Measurements from ENCODE around the gene FBXL14. TPM values are rescaled to one million over a fixed set of nuclear protein-coding genes. Genes with fewer than 3 reads are reported as not detected.

FBXL14 gene
- total RNA-seq, 1 experiment from 2014 or later = 23.6 TPM

- no peak for TF ChIP-seq CTCF (IDR thresholded peaks at IDR 0.05; ENCODE audit: insufficient read depth in 1 of 2, low read depth in 1 of 2, low read length in 1 of 2, severe bottlenecking in 1 of 2, unreplicated experiment in 1 of 2)
- no TSS peak for BruUV-seq (replicated peaks)
- Histone ChIP-seq H3K4me3 (ENCODE audit: low read depth, low read length) (no peak overlapping the region), H3K27me3 (replicated peaks; ENCODE audit: control insufficient read depth, insufficient read depth, low read length) (peaks cover 7% of the 10 kb centered on the region), H3K9me3 (no peaks in the 10 kb centered on the region), H3K36me3 (ENCODE audit: control insufficient read depth, insufficient read depth, low read length) (no peaks in the 10 kb centered on the region), H3K4me1 (peaks cover 4% of the 10 kb centered on the region; the same call in 1 of the 2 replicates)
- ChIA-PET CTCF (interaction anchor here (0.9 kb wide), 1 partner anchor 11 kb away, joined by 7 read pairs; no protein-coding TSS in a partner anchor), POLR2A (interaction anchor here (0.7 kb wide), 1 partner anchor 63 kb away, joined by 4 read pairs; no protein-coding TSS in a partner anchor)
- H3K9me3 Mint-ChIP-seq (ENCODE audit: unreplicated experiment) = no peaks in the 10 kb centered on the region
- no peak for DNase-seq
- intact Hi-C loops (cut with micrococcal nuclease; ENCODE audit: unreplicated experiment) = no loop called here
- H3K4me3 Mint-ChIP-seq (ENCODE audit: unreplicated experiment) = no peak overlapping the region
- H3K36me3 Mint-ChIP-seq (ENCODE audit: insufficient read depth, unreplicated experiment) = no peaks in the 10 kb centered on the region
- no peak overlapping the region for H3K27ac Mint-ChIP-seq (ENCODE audit: unreplicated experiment)
- peaks cover 16% of the 10 kb centered on the region for H3K27me3 Mint-ChIP-seq (ENCODE audit: insufficient read depth, unreplicated experiment)
- H3K4me1 Mint-ChIP-seq (ENCODE audit: low read depth, unreplicated experiment) = peaks cover 6% of the 10 kb centered on the region
Measured at GRCh38 chr12:1528791-1529190, 65.6 kb downstream of the FBXL14 start.

- Mint-ChIP-seq H3K27me3 (ENCODE audit: insufficient read depth, unreplicated experiment) (peaks cover 14% of the 10 kb centered on the region), H3K4me1 (ENCODE audit: low read depth, unreplicated experiment) (peaks cover 6% of the 10 kb centered on the region), H3K36me3 (ENCODE audit: insufficient read depth, unreplicated experiment) (no peaks in the 10 kb centered on the region), H3K27ac (ENCODE audit: unreplicated experiment) (no peak overlapping the region), H3K4me3 (ENCODE audit: unreplicated experiment) (no peak overlapping the region), H3K9me3 (ENCODE audit: unreplicated experiment) (no peaks in the 10 kb centered on the region)
- Histone ChIP-seq H3K4me3 (ENCODE audit: low read depth, low read length) (no peak overlapping the region), H3K4me1 (peaks cover 4% of the 10 kb centered on the region; the same call in 1 of the 2 replicates), H3K27me3 (replicated peaks; ENCODE audit: control insufficient read depth, insufficient read depth, low read length) (peaks cover 7% of the 10 kb centered on the region), H3K9me3 (no peaks in the 10 kb centered on the region), H3K36me3 (ENCODE audit: control insufficient read depth, insufficient read depth, low read length) (no peaks in the 10 kb centered on the region)
- DNase-seq = no peak
- CTCF ChIA-PET = interaction anchor here (1.2 to 1.3 kb wide), 2 partner anchors 11 to 56 kb away, joined by 3 to 5 read pairs; no protein-coding TSS in a partner anchor
- intact Hi-C loops (cut with micrococcal nuclease; ENCODE audit: unreplicated experiment) = no loop called here
- TF ChIP-seq CTCF (IDR thresholded peaks at IDR 0.05; ENCODE audit: insufficient read depth in 1 of 2, low read depth in 1 of 2, low read length in 1 of 2, severe bottlenecking in 1 of 2, unreplicated experiment in 1 of 2) = no peak
- BruUV-seq (replicated peaks) = no TSS peak
- POLR2A ChIA-PET = no interaction called here
Measured at GRCh38 chr12:1527789-1528188, 66.6 kb downstream of the FBXL14 start.

DNA sequence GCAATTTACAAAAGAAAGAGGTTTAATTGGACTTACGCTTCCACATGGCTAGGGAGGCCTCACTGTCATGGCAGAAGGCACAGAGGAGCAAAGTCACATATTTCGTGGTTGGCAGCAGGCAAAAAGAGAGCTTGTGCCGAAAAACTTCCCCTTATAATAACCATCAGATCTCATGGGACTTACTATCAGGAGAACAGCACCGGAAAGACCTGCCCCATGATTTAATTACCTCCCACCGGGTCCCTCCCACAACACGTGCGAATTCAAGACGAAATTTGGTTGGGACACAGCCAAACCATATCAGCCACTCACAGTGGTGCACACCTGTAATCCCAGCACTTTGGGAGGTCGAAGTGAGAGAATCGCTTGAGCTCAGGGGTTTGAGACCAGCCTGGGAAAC lies 68.5 kb downstream of the FBXL14 start:
- DNase-seq = no peak
- no peaks in the 10 kb centered on the region for H3K36me3 ChIP-seq (ENCODE audit: control insufficient read depth, insufficient read depth, low read length)
- BruUV-seq (replicated peaks) = no TSS peak
- POLR2A ChIA-PET = no interaction called here
- Mint-ChIP-seq H3K4me3 (ENCODE audit: unreplicated experiment) (no peak overlapping the region), H3K27ac (ENCODE audit: unreplicated experiment) (no peak overlapping the region), H3K9me3 (ENCODE audit: unreplicated experiment) (no peaks in the 10 kb centered on the region), H3K36me3 (ENCODE audit: insufficient read depth, unreplicated experiment) (no peaks in the 10 kb centered on the region), H3K4me1 (ENCODE audit: low read depth, unreplicated experiment) (peaks cover 6% of the 10 kb centered on the region), H3K27me3 (ENCODE audit: insufficient read depth, unreplicated experiment) (peaks cover 7% of the 10 kb centered on the region)
- CTCF ChIA-PET = no interaction called here
- no peaks in the 10 kb centered on the region for H3K27me3 ChIP-seq (replicated peaks; ENCODE audit: control insufficient read depth, insufficient read depth, low read length)
- no peak for TF ChIP-seq CTCF (IDR thresholded peaks at IDR 0.05; ENCODE audit: insufficient read depth in 1 of 2, low read depth in 1 of 2, low read length in 1 of 2, severe bottlenecking in 1 of 2, unreplicated experiment in 1 of 2)
- intact Hi-C loops (cut with micrococcal nuclease; ENCODE audit: unreplicated experiment) = no loop called here
- no peak overlapping the region for H3K4me3 ChIP-seq (ENCODE audit: low read depth, low read length)
- no peaks in the 10 kb centered on the region for H3K9me3 ChIP-seq
- peaks cover 4% of the 10 kb centered on the region; the same call in 1 of the 2 replicates for H3K4me1 ChIP-seq

Measured in Caco-2 (cell line).